ENCODE data around the gene PTK6. TPM values are rescaled to one million over a fixed set of nuclear protein-coding genes. Genes with fewer than 3 reads are reported as not detected.

PTK6 gene
- total RNA-seq, 4 donors from 2014 or later, result 90.5 to 147 (median 103) TPM

DNA sequence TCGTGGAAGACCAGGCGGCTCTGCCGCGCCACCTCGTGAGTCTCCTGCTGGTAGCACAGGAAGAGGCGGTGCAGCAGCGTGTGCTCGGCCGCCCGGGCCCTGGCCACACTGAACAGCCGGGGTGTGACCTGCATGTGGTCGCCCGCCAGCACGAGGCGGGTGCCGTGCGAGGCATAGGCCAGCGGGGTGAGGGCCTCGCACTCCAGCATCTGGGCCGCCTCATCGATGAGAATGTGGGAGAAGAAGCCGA, 29.9 kb upstream of the PTK6 start:
- WGBS, 2 donors (ENCODE audit: low coverage in 1 of 2), result 86% methylated on average over 22 of the region's 22 CpGs; no CpG with 5 or more reads in 1 of the 2 donors
- no peak overlapping the region for H3K4me3 ChIP-seq
- in situ Hi-C loops (cut with MboI; ENCODE audit: low pct_ligation_motif_present in 1 of 4, low pct_unique_long_range_greater_than_20kb in 1 of 4, low sequenced_read_pairs in 3 of 4), result no loop called here

DNA sequence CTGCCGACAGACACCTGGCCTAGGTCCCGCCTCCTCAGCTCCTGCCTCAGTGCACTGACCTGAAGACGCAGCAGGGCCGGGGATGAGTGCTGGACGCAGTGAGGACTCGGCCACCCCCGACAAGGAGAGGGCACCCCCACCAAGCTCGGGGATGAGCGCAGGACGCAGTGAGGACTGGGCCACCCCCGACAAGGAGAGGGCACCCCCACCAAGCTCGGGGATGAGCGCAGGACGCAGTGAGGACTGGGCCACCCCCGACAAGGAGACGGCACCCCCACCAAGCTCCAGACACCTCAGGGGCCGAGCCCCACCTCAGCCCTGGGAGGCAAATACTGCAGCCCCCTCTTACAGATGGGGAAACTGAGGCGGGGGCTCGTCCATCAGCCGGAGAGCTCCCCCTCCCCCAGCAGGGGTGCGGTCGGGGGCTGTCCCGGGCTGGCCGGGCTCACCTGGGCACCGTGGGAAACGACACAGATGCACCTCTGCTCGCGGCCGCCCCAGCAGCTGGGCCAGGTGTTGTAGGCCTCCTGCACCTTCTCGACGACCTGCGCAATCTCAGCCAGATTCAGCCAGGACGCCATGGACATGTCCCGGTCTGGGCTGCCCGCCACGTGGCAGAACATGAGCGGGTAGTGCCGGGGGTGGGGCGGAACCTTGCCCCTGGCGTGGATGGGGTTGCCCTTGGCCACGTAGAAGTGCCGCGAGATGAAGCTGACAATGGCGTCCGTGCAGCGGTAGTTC, 29.4 kb upstream of the PTK6 start:
- peak overlapping the region in 1 of 4 donors; percentile 72 for H3K27ac ChIP-seq
- intact Hi-C loops (cut with DNase I; ENCODE audit: low total_unique reads), result no loop called here
- no peak for DNase-seq
- H3K36me3 ChIP-seq, result peaks cover 0 to 5% (median 2%) of the 10 kb centered on the region in 4 donors
- H3K4me1 ChIP-seq, result peaks cover 0 to 4% (median 0%) of the 10 kb centered on the region in 4 donors
- TF ChIP-seq EP300 (IDR thresholded peaks at IDR 0.05; ENCODE audit: low read depth), result no peak
- no peak for TF ChIP-seq POLR2AphosphoS5 (IDR thresholded peaks at IDR 0.05)
- no peak for TF ChIP-seq POLR2A (IDR thresholded peaks at IDR 0.05)
- TF ChIP-seq, protein P1, sequence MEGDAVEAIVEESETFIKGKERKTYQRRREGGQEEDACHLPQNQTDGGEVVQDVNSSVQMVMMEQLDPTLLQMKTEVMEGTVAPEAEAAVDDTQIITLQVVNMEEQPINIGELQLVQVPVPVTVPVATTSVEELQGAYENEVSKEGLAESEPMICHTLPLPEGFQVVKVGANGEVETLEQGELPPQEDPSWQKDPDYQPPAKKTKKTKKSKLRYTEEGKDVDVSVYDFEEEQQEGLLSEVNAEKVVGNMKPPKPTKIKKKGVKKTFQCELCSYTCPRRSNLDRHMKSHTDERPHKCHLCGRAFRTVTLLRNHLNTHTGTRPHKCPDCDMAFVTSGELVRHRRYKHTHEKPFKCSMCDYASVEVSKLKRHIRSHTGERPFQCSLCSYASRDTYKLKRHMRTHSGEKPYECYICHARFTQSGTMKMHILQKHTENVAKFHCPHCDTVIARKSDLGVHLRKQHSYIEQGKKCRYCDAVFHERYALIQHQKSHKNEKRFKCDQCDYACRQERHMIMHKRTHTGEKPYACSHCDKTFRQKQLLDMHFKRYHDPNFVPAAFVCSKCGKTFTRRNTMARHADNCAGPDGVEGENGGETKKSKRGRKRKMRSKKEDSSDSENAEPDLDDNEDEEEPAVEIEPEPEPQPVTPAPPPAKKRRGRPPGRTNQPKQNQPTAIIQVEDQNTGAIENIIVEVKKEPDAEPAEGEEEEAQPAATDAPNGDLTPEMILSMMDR (IDR thresholded peaks at IDR 0.05), result no peak
- in situ Hi-C loops (cut with MboI; ENCODE audit: low pct_ligation_motif_present in 1 of 4, low pct_unique_long_range_greater_than_20kb in 1 of 4, low sequenced_read_pairs in 3 of 4), result no loop called here
- 90% methylated on average over 45 of the region's 46 CpGs; no CpG with 5 or more reads in 1 of the 2 donors for WGBS, 2 donors (ENCODE audit: low coverage in 1 of 2)
- H3K4me3 ChIP-seq, result no peak overlapping the region
- H3K27me3 ChIP-seq, result no peaks in the 10 kb centered on the region
- no peaks in the 10 kb centered on the region for H3K9me3 ChIP-seq

More for the DNA sequence above, 29.9 kb upstream of the PTK6 start:
- intact Hi-C loops (cut with DNase I; ENCODE audit: low total_unique reads), result no loop called here
- H3K4me1 ChIP-seq, result peaks cover 0 to 4% (median 0%) of the 10 kb centered on the region in 4 donors
- no peak for DNase-seq
- TF ChIP-seq POLR2AphosphoS5 (IDR thresholded peaks at IDR 0.05) (no peak), POLR2A (IDR thresholded peaks at IDR 0.05) (no peak), EP300 (IDR thresholded peaks at IDR 0.05; ENCODE audit: low read depth) (no peak)
- TF ChIP-seq, protein P1 (IDR thresholded peaks at IDR 0.05), result no peak
- no peaks in the 10 kb centered on the region for H3K27me3 ChIP-seq
- H3K9me3 ChIP-seq, result no peaks in the 10 kb centered on the region
- peak overlapping the region in 1 of 4 donors; percentile 72 for H3K27ac ChIP-seq
- peaks cover 0 to 5% (median 2%) of the 10 kb centered on the region in 4 donors for H3K36me3 ChIP-seq

DNA sequence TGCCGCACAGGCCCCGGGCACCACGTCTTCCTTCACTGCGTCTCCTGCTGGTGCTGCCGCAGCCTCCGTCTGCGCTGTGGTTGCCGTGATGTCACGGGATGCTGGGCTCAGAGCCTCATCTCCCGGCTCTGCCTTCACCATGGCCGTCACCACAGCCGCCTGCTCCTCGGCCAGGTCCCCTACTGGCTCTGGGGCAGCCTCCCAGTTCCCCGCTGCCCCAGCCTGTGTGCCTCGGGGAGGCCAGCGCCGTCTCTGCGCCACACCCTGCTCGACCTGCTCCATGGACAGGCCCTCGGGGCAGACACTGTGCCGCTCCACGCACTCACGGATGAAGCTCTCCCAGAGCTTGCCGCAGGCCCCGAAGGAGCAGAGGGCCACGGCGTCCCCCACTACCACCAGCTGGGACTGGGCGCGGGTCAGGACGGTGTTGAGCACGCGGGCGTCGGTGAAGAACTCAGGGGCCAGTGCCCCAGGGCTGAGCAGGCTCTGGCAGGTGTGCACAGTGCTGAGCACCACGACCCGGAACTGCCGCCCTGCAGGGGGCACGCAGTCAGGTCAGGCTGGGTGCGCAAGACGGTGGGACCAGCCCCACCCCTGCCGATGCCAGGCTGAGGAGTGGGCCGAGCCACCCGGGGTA, 28.6 kb upstream of the PTK6 start:
- Histone ChIP-seq H3K36me3 (peaks cover 0 to 6% (median 3%) of the 10 kb centered on the region in 4 donors), H3K4me3 (no peak overlapping the region), H3K4me1 (peaks cover 0 to 4% (median 0%) of the 10 kb centered on the region in 4 donors), H3K27me3 (no peaks in the 10 kb centered on the region), H3K9me3 (no peaks in the 10 kb centered on the region), H3K27ac (no peak overlapping the region)
- 93% methylated on average over 42 of the region's 43 CpGs; no CpG with 5 or more reads in 1 of the 2 donors for WGBS, 2 donors (ENCODE audit: low coverage in 1 of 2)
- in situ Hi-C loops (cut with MboI; ENCODE audit: low pct_ligation_motif_present in 1 of 4, low pct_unique_long_range_greater_than_20kb in 1 of 4, low sequenced_read_pairs in 3 of 4) (no loop called here), intact Hi-C loops (cut with DNase I; ENCODE audit: low total_unique reads) (no loop called here)
- no peak for DNase-seq
- no peak for TF ChIP-seq POLR2A (IDR thresholded peaks at IDR 0.05)
- TF ChIP-seq EP300 (IDR thresholded peaks at IDR 0.05; ENCODE audit: low read depth), result no peak
- TF ChIP-seq POLR2AphosphoS5 (IDR thresholded peaks at IDR 0.05), result no peak
- TF ChIP-seq, protein P1 (IDR thresholded peaks at IDR 0.05), result no peak

GRCh38 chr20:63565021-63565698, 28.0 kb upstream of the PTK6 start:
- no peaks in the 10 kb centered on the region for H3K27me3 ChIP-seq
- no peak for DNase-seq

More at GRCh38 chr20:63565021-63565698, 28.0 kb upstream of the PTK6 start:
- Histone ChIP-seq H3K36me3 (peaks cover 0 to 12% (median 3%) of the 10 kb centered on the region in 4 donors), H3K27ac (no peak overlapping the region), H3K4me3 (no peak overlapping the region), H3K4me1 (peaks cover 0 to 4% (median 0%) of the 10 kb centered on the region in 4 donors), H3K9me3 (no peaks in the 10 kb centered on the region)
- in situ Hi-C loops (cut with MboI; ENCODE audit: low pct_ligation_motif_present in 1 of 4, low pct_unique_long_range_greater_than_20kb in 1 of 4, low sequenced_read_pairs in 3 of 4), result no loop called here
- intact Hi-C loops (cut with DNase I; ENCODE audit: low total_unique reads), result no loop called here
- TF ChIP-seq POLR2A (IDR thresholded peaks at IDR 0.05) (no peak), POLR2AphosphoS5 (IDR thresholded peaks at IDR 0.05) (no peak), EP300 (IDR thresholded peaks at IDR 0.05; ENCODE audit: low read depth) (no peak)
- TF ChIP-seq, protein P1 (IDR thresholded peaks at IDR 0.05), result no peak
- 96% methylated on average over 61 of the region's 61 CpGs; no CpG with 5 or more reads in 1 of the 2 donors for WGBS, 2 donors (ENCODE audit: low coverage in 1 of 2)

Data from transverse colon (tissue), 4 donors.